Measurements from ENCODE around the gene DCAF6. TPM values are rescaled to one million over a fixed set of nuclear protein-coding genes. Genes with fewer than 3 reads are reported as not detected.

The DCAF6 gene
- total RNA-seq, 2 donors from 2014 or later, result 71.4 to 116 TPM

DNA sequence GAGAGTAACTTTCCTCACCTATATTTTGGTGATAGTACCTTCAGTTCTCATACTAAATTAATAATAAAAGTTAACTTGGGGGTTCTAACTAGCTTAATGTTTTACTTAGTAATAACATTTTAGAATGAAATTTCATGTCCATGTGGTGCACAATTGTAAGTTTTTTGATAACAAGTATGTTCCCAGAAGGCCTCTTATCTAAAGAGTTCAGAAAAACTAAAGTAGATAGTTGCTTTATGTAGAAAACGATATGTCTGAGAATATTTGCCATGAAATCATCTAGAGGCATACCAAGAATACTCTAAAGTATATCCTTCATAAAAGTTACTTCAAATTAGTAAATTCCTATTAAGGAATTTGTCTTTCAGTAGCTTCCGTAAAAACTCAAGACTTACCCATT, 12.4 kb upstream of the DCAF6 start:
- Histone ChIP-seq H3K27ac (no peak overlapping the region), H3K4me1 (replicated peaks) (peaks cover 15% of the 10 kb centered on the region), H3K36me3 (no peaks in the 10 kb centered on the region), H3K27me3 (replicated peaks; ENCODE audit: insufficient read depth) (no peaks in the 10 kb centered on the region), H3K4me3 (no peak overlapping the region), H3K9me3 (no peaks in the 10 kb centered on the region)
- intact Hi-C loops (cut with DNase I), result no loop called here
- no peak for DNase-seq (ENCODE audit: low spot score)
- WGBS, result 98% methylated on average over 2 of the region's 2 CpGs
- TF ChIP-seq, protein P1, sequence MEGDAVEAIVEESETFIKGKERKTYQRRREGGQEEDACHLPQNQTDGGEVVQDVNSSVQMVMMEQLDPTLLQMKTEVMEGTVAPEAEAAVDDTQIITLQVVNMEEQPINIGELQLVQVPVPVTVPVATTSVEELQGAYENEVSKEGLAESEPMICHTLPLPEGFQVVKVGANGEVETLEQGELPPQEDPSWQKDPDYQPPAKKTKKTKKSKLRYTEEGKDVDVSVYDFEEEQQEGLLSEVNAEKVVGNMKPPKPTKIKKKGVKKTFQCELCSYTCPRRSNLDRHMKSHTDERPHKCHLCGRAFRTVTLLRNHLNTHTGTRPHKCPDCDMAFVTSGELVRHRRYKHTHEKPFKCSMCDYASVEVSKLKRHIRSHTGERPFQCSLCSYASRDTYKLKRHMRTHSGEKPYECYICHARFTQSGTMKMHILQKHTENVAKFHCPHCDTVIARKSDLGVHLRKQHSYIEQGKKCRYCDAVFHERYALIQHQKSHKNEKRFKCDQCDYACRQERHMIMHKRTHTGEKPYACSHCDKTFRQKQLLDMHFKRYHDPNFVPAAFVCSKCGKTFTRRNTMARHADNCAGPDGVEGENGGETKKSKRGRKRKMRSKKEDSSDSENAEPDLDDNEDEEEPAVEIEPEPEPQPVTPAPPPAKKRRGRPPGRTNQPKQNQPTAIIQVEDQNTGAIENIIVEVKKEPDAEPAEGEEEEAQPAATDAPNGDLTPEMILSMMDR (IDR thresholded peaks at IDR 0.05), result no peak
- TF ChIP-seq POLR2A (IDR thresholded peaks at IDR 0.05) (no peak), POLR2AphosphoS5 (IDR thresholded peaks at IDR 0.05) (no peak)

DNA sequence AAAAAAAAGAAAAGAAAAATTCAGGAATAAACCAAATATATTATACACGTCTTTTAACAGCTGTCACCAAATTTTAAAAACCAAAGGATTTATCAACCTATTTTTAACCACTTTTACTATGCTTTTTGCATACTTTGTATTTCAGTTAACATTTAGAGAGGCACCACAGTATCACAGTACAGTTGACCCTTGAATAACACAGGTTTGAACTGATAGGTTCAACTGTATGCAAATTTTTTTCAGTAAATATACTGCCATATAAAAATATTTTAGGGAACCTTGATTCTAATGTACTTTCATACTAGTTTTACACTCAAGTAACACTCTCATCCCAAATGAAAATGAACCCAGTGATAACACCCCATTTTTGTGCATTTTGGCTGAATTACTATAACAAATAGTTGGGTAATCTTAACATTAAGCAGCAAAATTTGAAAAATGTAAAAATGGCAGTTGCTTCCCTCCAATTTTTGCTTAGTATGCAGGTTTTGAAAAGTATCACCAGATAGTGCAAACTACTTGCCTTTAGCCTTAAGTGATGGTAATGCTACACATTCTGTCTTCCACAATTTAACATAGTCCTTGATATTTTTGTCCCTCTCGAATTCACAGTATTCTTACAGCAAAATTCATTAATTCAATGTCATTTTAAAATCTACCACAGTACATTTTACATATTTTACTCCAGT, 11.8 kb upstream of the DCAF6 start:
- Histone ChIP-seq H3K36me3 (no peaks in the 10 kb centered on the region), H3K27me3 (replicated peaks; ENCODE audit: insufficient read depth) (no peaks in the 10 kb centered on the region), H3K4me3 (no peak overlapping the region), H3K4me1 (replicated peaks) (peaks cover 12% of the 10 kb centered on the region), H3K9me3 (no peaks in the 10 kb centered on the region), H3K27ac (no peak overlapping the region)
- intact Hi-C loops (cut with DNase I), result no loop called here
- WGBS, result 83% methylated on average over 2 of the region's 2 CpGs
- TF ChIP-seq POLR2AphosphoS5 (IDR thresholded peaks at IDR 0.05), result no peak
- TF ChIP-seq, protein P1 (IDR thresholded peaks at IDR 0.05), result no peak
- no peak for TF ChIP-seq POLR2A (IDR thresholded peaks at IDR 0.05)
- DNase-seq (ENCODE audit: low spot score), result no peak

DNA sequence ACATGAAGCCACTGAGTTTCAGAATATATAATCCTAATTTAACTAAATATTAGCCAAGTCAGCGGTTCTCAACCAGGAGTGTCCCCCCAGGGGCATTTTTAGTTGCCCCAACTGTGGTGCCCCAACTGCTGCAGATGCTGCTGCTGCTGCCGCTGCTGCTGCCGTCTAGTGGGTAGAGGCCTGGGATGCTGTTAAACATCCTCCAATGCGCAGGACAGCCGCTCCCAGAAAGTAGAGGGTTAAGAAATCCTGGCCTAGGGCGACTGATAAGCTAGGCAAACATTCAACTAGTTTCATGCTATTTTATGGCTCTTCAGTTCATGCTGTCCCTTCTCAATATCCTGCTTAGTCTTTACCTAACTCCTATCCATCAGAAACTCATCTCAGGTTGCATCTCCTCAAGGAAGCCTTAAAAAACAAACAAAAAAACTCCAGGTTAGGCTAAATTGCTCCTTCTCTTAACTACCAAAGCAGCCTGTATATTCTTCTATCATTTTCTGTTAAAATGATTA, 9.9 kb upstream of the DCAF6 start:
- peak overlapping the region in 1 of 2 donors; percentile 43 for H3K27ac ChIP-seq
- DNase-seq (ENCODE audit: low spot score), result no peak
- H3K4me1 ChIP-seq (replicated peaks), result peaks cover 16% of the 10 kb centered on the region
- H3K4me3 ChIP-seq, result no peak overlapping the region
- intact Hi-C loops (cut with DNase I), result no loop called here
- no peaks in the 10 kb centered on the region for H3K27me3 ChIP-seq (replicated peaks; ENCODE audit: insufficient read depth)
- no peaks in the 10 kb centered on the region for H3K36me3 ChIP-seq
- no peaks in the 10 kb centered on the region for H3K9me3 ChIP-seq
- no peak for TF ChIP-seq POLR2A (IDR thresholded peaks at IDR 0.05)
- TF ChIP-seq POLR2AphosphoS5 (IDR thresholded peaks at IDR 0.05), result no peak
- TF ChIP-seq, protein P1 (IDR thresholded peaks at IDR 0.05), result no peak
- 73% methylated on average over 6 of the region's 6 CpGs for WGBS

DNA sequence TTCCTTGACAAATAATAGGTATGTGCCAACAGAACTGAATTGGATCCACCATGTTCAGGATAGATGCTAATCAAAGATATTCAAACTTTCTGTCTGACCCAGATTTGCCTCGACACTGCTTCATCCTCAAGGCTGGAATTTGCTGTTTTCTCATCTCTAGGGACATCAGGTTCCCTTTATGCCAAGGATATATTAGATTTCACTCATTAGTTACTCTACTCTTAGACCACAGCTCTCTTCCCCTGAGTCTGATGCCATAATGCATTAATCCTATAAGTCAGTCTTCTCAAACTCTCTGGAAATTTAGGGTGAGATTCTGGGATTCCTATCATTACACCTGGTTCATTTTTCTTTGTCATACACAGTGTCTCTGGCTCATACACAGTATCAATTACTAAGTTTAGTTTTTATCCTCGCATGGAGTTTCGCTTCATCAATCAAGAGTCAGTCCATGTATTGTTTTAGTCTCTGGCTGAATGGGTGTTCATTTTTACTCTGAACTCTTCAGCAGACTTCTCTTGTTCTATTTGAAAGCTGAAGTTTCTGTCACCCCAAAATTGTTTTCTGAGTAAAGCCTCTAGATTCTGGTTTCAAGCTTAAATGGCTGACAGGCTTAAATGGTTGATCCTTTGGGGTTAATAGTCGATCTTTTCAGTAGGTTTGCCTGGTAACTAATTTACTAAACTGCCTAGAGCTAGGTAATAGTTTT, 9.3 kb upstream of the DCAF6 start:
- DNase-seq (ENCODE audit: low spot score), result no peak
- Histone ChIP-seq H3K27me3 (replicated peaks; ENCODE audit: insufficient read depth) (no peaks in the 10 kb centered on the region), H3K4me1 (replicated peaks) (peaks cover 16% of the 10 kb centered on the region), H3K36me3 (no peaks in the 10 kb centered on the region), H3K9me3 (no peaks in the 10 kb centered on the region), H3K4me3 (no peak overlapping the region), H3K27ac (peak overlapping the region; percentile 4 to 43)
- intact Hi-C loops (cut with DNase I), result no loop called here
- WGBS, result 71% methylated on average over 4 of the region's 4 CpGs
- TF ChIP-seq, protein P1 (IDR thresholded peaks at IDR 0.05), result no peak
- no peak for TF ChIP-seq POLR2AphosphoS5 (IDR thresholded peaks at IDR 0.05)
- no peak for TF ChIP-seq POLR2A (IDR thresholded peaks at IDR 0.05)

Data from prostate gland (tissue), 2 donors.